Ammon's horn (tissue), 1 donor: ENCODE measurements around the gene FAN1.

Source experiments
- DNase-seq: peaks from one replicate; pipeline ENCODE4 v3.0.0-alpha.2; 2016; ENCODE audit warnings: low spot score

Gene FAN1

GRCh38 chr15:30956216-30957124 lies 52.8 kb downstream of the FAN1 start:
- no peak for DNase-seq

GRCh38 chr15:30958219-30958618 lies 54.5 kb downstream of the FAN1 start:
- DNase-seq: no peak

GRCh38 chr15:30962079-30962478 lies 58.4 kb downstream of the FAN1 start:
- DNase-seq: peak; percentile 51

GRCh38 chr15:30962659-30963058 lies 58.9 kb downstream of the FAN1 start:
- DNase-seq: no peak

- DNase-seq: no peak
These were observed 60.0 kb downstream of the FAN1 start for GRCh38 chr15:30963681-30964080.

GRCh38 chr15:30969724-30970123 lies 66.0 kb downstream of the FAN1 start:
- DNase-seq: no peak

GRCh38 chr15:30973379-30973778 lies 69.7 kb downstream of the FAN1 start:
- peak; percentile 76 for DNase-seq

GRCh38 chr15:30974112-30974511 lies 70.4 kb downstream of the FAN1 start:
- DNase-seq: no peak

GRCh38 chr15:30978328-30978727 lies 74.6 kb downstream of the FAN1 start:
- no peak for DNase-seq

- DNase-seq: peak; percentile 42
These were observed 75.7 kb downstream of the FAN1 start for GRCh38 chr15:30979457-30979856.

- DNase-seq: no peak
These were observed 80.4 kb downstream of the FAN1 start for GRCh38 chr15:30984118-30984517.

- peak; percentile 81 for DNase-seq
These were observed 80.8 kb downstream of the FAN1 start for GRCh38 chr15:30984542-30984941.

GRCh38 chr15:30985081-30985531 lies 81.4 kb downstream of the FAN1 start:
- DNase-seq: peak; percentile 60

- no peak for DNase-seq
These were observed 86.3 kb downstream of the FAN1 start for GRCh38 chr15:30990036-30990435.

GRCh38 chr15:30990446-30991254 lies 86.9 kb downstream of the FAN1 start:
- DNase-seq: no peak

- peak; percentile 71 for DNase-seq
These were observed 87.8 kb downstream of the FAN1 start, which contains the start of gene MTMR10 for GRCh38 chr15:30991255-30992235. Gene MTMR10, minus strand, starts transcription at chr15:30991628. Its CDS starts 122 bp downstream, at chr15:30991506.

- DNase-seq: no peak
These were observed 88.6 kb downstream of the FAN1 start for GRCh38 chr15:30992249-30992864.
